GM18951 (cell line): Measurements from ENCODE around the gene SRPX2.

Experiments used
- POLR2A ChIP-seq: IDR thresholded peaks from 4 replicates; pipeline ENCODE4 v1.6.1; 2011; ENCODE audit warnings: mild to moderate bottlenecking; ENCODE audit not compliant: insufficient read length, insufficient read depth; ENCODE audit errors: extremely low read depth
- in situ Hi-C: fragments of 300-500 bp; cut with MboI; formaldehyde crosslinking; loops from one replicate; pipeline ENCODE4 v1.12.0; 2022; ENCODE audit warnings: low sequenced_read_pairs, mixed read lengths, inconsistent platforms; ENCODE audit not compliant: unreplicated experiment

Gene SRPX2

DNA sequence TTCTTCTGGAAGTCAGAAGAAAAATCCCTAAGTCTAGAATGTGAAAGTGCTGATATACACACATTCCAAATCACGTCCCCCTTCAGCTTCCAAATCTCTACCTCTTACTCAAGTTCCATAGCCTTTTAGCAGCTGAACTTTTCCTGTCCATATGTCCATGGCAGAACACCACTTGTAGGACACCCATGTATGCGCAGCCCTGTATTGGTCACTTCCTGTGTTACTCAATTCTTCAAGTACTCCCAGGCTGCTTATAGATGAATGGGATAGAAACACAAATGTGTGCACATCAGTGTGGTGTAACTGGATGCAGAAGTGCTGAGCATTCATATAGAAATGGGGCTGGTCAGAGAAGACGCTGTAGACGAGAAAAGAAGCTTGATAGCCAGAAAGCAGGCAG is 18.8 kb downstream of the SRPX2 start:
- in situ Hi-C loops: no loop called here
- no peak for TF ChIP-seq POLR2A

DNA sequence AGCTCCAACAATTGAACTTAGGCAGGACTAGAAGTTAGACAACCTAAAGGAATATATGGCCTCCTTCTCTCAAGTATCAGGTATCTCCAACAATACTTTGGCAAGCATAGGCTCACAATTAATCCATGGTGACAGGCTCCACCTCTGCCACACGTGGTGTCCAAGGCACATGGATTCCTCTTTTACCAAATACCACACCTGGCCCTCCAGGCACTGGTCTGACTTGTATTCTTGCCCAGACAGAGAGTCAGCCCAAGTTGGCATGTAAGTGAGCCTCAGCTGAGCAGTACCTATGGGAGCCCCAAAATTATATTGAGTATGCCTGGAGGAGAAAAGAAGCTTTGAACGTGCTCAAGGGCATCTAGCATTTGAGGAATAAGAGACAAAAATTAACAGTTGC is 19.6 kb downstream of the SRPX2 start:
- in situ Hi-C loops: no loop called here
- no peak for TF ChIP-seq POLR2A

- in situ Hi-C loops: no loop called here
Measured at GRCh38 chrX:100672966-100673365, 29.0 kb downstream of the SRPX2 start.

DNA sequence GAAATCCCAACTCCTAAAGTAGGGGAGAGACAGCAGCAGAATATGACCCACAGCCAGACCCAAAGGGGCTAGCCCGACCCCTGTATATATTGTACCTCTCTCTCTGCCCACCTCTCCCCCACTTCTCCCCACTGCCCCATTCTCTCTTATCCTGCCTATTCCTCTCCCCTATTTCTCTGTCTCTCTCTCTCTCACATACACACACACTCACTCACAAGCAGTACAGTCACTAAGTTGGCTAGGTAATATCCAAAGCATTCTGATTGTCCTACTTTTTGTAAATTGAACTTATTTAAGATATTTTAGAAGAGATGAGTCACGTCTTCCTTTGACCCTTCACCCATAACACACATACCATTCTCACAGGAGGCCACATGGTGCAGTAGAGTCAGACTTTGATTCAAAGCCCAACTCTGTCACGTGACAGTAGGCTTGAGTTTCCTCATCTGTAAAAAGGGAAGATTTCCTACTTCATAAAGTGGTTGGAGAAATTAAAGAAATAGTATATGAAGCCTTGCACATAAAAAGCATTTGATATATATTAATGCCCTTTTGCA is 29.5 kb downstream of the SRPX2 start:
- in situ Hi-C loops: no loop called here
- TF ChIP-seq POLR2A: no peak

More at GRCh38 chrX:100672966-100673365, 29.0 kb downstream of the SRPX2 start:
- no peak for TF ChIP-seq POLR2A

GRCh38 chrX:100674705-100675104 is 30.7 kb downstream of the SRPX2 start:
- no peak for TF ChIP-seq POLR2A
- in situ Hi-C loops: no loop called here

GRCh38 chrX:100677611-100678181 is 33.7 kb downstream of the SRPX2 start:
- no peak for TF ChIP-seq POLR2A
- in situ Hi-C loops: no loop called here

DNA sequence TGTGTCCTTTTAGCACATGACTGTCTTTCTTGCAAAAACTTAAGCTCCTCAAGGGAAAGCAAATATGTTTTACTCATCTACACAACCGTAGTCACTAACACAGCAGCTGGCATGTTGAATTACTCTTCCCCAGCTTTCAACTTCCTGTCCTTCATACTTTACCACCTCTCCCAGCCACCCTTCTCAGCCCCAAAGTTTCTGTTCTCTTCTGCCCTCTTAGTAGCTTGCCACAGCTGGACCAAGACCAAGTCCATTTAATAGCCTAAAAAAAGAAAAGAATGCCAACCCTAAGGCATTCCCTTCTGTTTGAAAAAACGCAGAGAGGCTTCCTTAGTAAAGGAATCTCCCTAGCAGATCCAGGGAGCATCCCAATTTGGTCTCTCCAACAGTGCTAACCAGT is 36.8 kb downstream of the SRPX2 start:
- in situ Hi-C loops: no loop called here
- TF ChIP-seq POLR2A: no peak

- in situ Hi-C loops: no loop called here
- TF ChIP-seq POLR2A: no peak
Measured at GRCh38 chrX:100681599-100681998, 37.6 kb downstream of the SRPX2 start.

- no peak for TF ChIP-seq POLR2A
- in situ Hi-C loops: no loop called here
Measured at GRCh38 chrX:100682939-100683338, 38.9 kb downstream of the SRPX2 start.

GRCh38 chrX:100685284-100685996 is 41.4 kb downstream of the SRPX2 start:
- in situ Hi-C loops: loop anchor here (5.0 kb wide), 1 partner anchor 82 kb away; no protein-coding TSS in a partner anchor
- no peak for TF ChIP-seq POLR2A

- in situ Hi-C loops: loop anchor here (5.0 kb wide), 1 partner anchor 81 kb away; no protein-coding TSS in a partner anchor
- TF ChIP-seq POLR2A: no peak
Measured at GRCh38 chrX:100685997-100686305, 42.0 kb downstream of the SRPX2 start.

DNA sequence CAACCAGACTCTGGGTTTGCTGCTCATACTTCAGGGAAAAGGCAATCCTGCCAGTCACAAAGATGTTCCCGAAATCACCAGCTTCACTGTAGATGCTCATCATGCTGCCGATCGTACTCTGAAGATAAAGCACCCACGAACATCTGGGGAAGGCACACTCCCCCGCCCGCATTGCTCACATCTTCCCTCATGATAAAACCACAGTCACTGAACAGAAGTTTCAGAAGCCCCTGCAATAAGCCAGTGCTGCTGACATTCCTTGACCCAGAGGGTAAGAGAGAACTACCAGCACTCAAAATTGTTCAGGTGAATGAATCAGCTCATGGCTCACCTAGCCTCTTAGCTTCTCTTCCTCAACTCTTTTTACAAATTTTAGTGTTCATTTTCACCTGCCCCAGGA is 43.1 kb downstream of the SRPX2 start:
- in situ Hi-C loops: loop anchor here (5.0 kb wide), 1 partner anchor 80 kb away; no protein-coding TSS in a partner anchor
- no peak for TF ChIP-seq POLR2A

DNA sequence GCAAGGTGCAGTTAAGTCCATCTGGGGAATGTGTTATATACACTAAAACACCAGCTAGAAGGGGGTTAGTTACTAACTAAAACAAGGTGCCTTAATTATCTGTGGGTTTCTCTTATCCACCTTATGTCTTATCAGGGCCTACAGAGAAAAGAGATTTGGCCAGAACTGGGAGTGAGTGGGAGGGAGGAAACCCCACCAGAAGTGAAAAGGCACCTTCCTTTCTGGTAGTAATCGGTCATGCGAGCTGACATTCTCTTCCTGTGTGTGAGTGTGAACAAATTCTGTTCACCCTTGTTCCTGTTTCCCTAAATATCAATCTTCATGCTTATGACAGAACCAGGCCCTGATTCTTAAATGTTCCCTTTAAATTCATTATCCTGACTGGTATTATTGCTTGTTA is 43.5 kb downstream of the SRPX2 start:
- in situ Hi-C loops: loop anchor here (5.0 kb wide), 1 partner anchor 80 kb away; no protein-coding TSS in a partner anchor

DNA sequence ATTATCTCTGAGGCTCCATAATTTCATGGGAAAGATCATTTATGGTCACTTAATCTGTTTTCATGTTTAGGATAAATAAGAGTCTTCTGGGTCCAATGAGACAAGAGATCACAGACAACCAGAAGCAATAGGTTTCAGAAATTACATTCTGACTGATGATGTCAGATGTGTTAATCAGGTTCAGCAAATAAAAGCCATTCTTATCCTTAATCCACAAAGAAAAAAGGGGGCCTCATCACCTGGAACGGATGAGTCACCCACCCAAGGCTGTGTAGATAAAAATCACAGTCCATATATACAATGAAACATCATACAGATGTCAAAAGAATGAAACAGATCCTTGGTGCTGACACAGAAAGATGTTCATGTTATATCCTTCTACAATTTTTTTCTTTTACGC is 51.3 kb downstream of the SRPX2 start:
- TF ChIP-seq POLR2A: no peak
- in situ Hi-C loops: no loop called here

More for the DNA sequence above, 43.5 kb downstream of the SRPX2 start:
- no peak for TF ChIP-seq POLR2A
